Rectal smooth muscle tissue (tissue), 1 donor: ENCODE data around the gene C19orf47.

Experiments used
- H3K27ac ChIP-seq: one replicate; pipeline ENCODE4 v1.7.0; 2013; ENCODE audit warnings: low read depth, low read length, inconsistent platforms
- H3K27me3 ChIP-seq: one replicate; pipeline ENCODE4 v1.7.0; 2013; ENCODE audit warnings: low read length; ENCODE audit not compliant: control insufficient read depth, insufficient read depth
- H3K36me3 ChIP-seq: one replicate; pipeline ENCODE4 v1.7.0; 2013; ENCODE audit warnings: low read length; ENCODE audit not compliant: control insufficient read depth, insufficient read depth
- H3K4me1 ChIP-seq: one replicate; pipeline ENCODE4 v1.7.0; 2013; ENCODE audit warnings: low read length; ENCODE audit not compliant: control insufficient read depth, insufficient read depth
- H3K4me3 ChIP-seq: one replicate; pipeline ENCODE4 v1.7.0; 2013; ENCODE audit warnings: low read length
- H3K9ac ChIP-seq: one replicate; pipeline ENCODE4 v1.7.0; 2013; ENCODE audit warnings: low read length

Gene C19orf47

DNA sequence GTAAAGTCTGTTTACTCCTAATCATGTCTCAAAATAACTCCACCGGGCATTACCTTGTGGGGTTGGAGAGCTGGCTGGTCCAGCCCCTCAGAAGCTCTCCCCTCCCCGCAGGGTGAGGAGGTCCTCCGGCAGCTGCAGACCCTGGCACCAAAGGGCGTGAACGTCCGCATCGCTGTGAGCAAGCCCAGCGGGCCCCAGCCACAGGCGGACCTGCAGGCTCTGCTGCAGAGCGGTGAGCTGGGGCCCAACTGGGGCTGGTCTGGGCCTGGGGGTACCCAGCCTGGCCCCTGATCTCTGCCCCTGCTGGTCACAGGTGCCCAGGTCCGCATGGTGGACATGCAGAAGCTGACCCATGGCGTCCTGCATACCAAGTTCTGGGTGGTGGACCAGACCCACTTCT, 21.6 kb upstream of the C19orf47 start:
- H3K9ac ChIP-seq = no peak overlapping the region
- H3K36me3 ChIP-seq = peaks cover 22% of the 10 kb centered on the region
- no peaks in the 10 kb centered on the region for H3K27me3 ChIP-seq
- H3K4me1 ChIP-seq = no peaks in the 10 kb centered on the region
- H3K4me3 ChIP-seq = no peak overlapping the region
- H3K27ac ChIP-seq = no peak overlapping the region

DNA sequence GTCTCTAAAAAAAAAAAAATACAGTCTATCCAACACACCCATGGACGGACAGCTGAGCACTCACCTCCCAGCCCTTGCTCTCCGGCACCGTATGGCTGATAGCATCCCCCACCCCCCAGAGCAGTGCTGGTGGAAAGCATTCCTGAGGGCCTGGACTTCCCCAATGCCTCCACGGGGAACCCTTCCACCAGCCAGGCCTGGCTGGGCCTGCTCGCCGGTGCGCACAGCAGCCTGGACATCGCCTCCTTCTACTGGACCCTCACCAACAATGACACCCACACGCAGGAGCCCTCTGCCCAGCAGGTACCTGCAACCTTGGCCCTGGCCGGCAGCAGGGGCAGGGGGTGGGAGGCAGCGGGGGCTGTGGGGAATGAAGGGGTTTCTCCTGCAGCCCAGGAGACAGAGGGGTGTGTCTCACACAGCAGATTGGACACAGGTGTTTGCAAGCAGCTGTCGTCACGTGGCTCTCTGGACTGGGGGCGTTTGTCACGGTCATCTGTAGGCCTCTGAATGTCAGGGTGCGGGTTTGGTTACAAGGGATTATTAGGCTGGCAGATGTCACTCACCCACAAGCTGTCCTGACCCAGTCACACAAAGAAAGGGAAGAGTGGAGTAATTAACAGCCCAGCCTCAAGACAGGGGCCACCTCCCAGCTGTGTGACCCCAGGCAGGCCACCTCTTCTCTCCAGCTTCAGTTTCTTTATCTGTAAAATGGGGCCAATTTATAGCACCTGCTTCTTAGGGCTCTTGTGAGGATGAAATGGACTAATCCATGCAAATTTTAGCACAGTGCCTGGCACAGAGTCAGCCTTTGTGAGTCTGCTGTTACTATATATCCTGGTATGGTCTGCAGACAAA, 19.6 kb upstream of the C19orf47 start:
- H3K9ac ChIP-seq = no peak overlapping the region
- no peak overlapping the region for H3K4me3 ChIP-seq
- H3K27ac ChIP-seq = no peak overlapping the region
- peaks cover 16% of the 10 kb centered on the region for H3K36me3 ChIP-seq
- no peaks in the 10 kb centered on the region for H3K4me1 ChIP-seq
- no peaks in the 10 kb centered on the region for H3K27me3 ChIP-seq

DNA sequence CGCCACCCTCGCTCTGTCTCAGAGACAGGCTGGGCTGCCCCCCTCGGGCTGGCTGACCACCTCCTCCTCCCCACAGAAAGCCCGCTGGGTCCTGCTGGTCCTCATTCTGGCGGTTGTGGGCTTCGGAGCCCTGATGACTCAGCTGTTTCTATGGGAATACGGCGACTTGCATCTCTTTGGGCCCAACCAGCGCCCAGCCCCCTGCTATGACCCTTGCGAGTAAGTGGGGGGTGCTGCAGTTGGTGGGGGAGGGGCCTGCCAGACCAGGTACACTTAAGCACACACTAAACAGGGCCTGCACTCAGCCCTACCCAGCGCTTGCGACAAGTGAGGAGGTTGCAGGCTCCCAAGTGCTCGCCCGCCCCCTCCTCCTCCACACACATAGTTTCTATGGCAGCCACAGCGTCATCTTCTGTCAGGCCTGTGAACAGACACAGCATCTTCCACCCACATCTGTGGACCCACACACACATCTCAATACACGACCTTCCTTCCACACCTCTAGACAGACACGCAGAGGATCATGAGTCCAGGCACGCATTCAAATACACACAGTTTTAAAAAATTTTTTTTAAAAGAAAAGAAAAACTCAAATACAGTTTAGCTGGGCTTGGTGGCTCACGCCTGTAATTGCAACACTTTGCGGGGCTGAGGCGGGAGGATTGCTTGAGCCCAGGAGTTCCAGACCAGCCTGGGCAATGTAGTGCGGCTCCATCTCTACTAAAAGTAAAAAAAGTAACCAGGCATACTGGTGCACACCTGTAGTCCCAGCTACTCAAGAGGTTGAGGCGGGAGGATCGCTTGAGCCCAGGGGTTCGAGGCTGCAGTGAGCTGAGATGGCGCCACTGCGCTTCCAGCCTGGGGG, 18.7 kb upstream of the C19orf47 start:
- H3K27ac ChIP-seq = no peak overlapping the region
- H3K4me3 ChIP-seq = no peak overlapping the region
- no peak overlapping the region for H3K9ac ChIP-seq
- H3K36me3 ChIP-seq = peaks cover 12% of the 10 kb centered on the region
- no peaks in the 10 kb centered on the region for H3K4me1 ChIP-seq
- H3K27me3 ChIP-seq = no peaks in the 10 kb centered on the region

DNA sequence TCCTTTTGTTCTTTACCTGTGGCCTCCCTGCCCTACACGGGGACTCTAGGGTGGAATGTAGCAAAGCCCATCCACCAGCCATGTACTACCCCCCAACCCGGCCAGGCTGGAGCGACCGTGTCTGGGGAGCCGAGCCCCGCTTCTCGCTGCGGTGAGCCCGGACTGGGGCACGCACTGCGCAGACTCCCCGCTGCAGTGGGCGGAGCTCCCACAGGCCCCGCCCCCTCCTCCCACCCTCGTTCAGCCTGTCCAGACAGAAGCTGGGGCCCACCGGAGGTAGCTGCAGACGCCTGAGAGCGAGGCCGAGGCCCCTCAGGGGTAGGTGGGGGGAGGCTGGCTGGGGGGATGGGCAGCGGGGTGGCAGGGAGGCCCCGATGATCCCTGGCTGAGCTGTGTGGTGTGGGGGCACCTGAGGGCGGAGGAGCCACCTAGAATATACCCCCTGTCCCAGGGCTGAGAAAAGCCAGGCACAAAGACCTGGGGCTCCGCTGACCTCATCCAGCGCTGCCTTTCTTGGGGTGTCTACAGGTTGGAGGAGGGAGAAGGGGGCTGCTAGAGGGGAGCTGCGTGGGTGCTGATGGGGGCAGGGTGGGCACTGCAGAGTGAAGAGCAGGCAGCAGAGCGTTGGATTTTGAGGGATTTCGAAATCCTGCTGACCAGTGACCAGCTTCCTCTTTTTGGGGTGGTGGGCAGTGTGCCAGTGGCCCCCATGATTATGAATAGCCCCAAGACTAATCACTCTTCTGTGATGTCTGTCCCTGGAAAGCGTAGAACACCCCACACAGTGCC, 17.6 kb upstream of the C19orf47 start:
- H3K27me3 ChIP-seq = no peaks in the 10 kb centered on the region
- no peak overlapping the region for H3K9ac ChIP-seq
- peaks cover 9% of the 10 kb centered on the region for H3K36me3 ChIP-seq
- no peak overlapping the region for H3K27ac ChIP-seq
- H3K4me3 ChIP-seq = peak overlapping the region; percentile 55
- no peaks in the 10 kb centered on the region for H3K4me1 ChIP-seq

DNA sequence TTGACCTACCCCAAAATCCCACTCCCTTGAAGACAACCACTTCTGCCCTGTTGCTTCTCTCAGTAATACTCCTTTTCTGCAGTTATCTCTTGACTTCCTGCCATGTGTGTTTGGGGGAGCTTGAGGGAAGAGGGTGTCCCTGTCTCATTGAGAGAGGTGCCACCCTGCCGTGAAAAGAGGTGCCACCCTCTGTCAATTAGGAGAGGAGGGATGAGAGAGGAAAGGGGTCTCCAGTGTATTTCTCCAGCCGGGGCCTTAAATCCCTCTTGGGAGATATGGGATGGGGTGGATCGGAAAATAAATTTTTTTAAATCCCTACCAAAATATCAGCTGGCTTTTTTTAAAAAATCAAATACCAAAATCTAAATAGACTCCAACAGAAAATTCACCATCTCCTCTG, 16.8 kb upstream of the C19orf47 start:
- H3K4me3 ChIP-seq = no peak overlapping the region
- peaks cover 7% of the 10 kb centered on the region for H3K36me3 ChIP-seq
- H3K27me3 ChIP-seq = no peaks in the 10 kb centered on the region
- H3K4me1 ChIP-seq = no peaks in the 10 kb centered on the region
- H3K27ac ChIP-seq = no peak overlapping the region
- no peak overlapping the region for H3K9ac ChIP-seq

GRCh38 chr19:40363069-40363468, 14.9 kb upstream of the C19orf47 start:
- Histone ChIP-seq H3K9ac (no peak overlapping the region), H3K4me1 (no peaks in the 10 kb centered on the region), H3K27ac (no peak overlapping the region), H3K27me3 (no peaks in the 10 kb centered on the region), H3K36me3 (peaks cover 4% of the 10 kb centered on the region), H3K4me3 (no peak overlapping the region)

- Histone ChIP-seq H3K9ac (no peak overlapping the region), H3K27ac (no peak overlapping the region), H3K36me3 (no peaks in the 10 kb centered on the region), H3K4me1 (no peaks in the 10 kb centered on the region), H3K27me3 (no peaks in the 10 kb centered on the region), H3K4me3 (no peak overlapping the region)
Observed at GRCh38 chr19:40362160-40362559, 14.0 kb upstream of the C19orf47 start.

GRCh38 chr19:40360708-40361241, 12.6 kb upstream of the C19orf47 start:
- Histone ChIP-seq H3K27me3 (no peaks in the 10 kb centered on the region), H3K4me3 (no peak overlapping the region), H3K9ac (no peak overlapping the region), H3K4me1 (no peaks in the 10 kb centered on the region), H3K36me3 (no peaks in the 10 kb centered on the region), H3K27ac (no peak overlapping the region)

DNA sequence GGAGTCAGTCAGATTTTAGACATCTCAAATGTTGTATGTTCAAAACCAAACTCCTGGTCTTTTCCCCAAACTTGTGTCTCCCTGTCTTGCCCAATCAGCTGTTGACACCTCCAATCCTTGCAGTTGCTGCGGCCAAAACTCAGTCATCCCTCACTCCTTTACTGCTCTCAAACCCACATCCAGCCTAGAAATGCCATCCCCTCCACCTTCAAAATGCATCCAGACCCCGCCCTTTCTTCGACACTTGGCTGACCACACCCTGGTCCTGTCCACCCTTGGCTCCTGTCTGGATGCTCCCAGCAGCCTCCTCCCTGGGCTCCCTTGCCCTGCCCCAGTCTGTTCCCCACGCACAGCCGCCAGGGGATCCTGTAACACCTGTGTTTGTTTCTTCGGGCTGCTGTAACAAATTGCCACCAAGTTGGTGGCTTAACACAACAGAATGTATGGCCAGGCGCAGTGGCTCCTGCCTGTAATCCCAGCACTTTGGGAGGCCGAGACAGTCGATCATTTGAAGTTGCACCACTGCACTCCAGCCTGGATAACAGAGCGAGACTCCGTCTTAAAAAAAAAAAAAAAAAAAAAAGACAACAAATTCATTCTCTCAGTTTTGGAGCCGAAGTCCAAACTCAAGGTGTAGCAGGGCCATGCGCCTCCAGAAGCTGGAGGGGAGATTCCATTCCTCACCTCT, 12.0 kb upstream of the C19orf47 start:
- Histone ChIP-seq H3K9ac (no peak overlapping the region), H3K4me1 (no peaks in the 10 kb centered on the region), H3K4me3 (no peak overlapping the region), H3K27ac (no peak overlapping the region), H3K27me3 (no peaks in the 10 kb centered on the region), H3K36me3 (no peaks in the 10 kb centered on the region)

DNA sequence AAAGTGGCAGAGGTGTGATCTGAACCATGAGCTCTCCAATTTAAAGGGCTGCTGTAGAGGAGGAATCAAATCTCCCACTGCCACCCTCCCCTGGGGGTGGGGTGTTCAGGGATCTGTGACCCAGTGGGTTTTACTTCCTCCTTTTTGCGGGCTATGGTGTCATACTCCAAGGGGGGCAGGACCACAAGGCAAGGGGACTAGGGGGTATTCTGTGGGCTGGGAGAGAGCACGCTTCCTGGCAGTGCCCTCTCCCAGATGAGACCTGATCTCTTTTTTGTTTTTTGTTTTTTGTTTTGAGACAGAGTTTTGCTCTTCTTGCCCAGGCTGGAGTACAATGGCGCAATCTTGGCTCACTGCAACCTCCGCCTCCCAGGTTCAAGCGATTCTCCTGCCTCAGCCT, 10.6 kb upstream of the C19orf47 start:
- H3K36me3 ChIP-seq = no peaks in the 10 kb centered on the region
- H3K27me3 ChIP-seq = no peaks in the 10 kb centered on the region
- H3K27ac ChIP-seq = no peak overlapping the region
- no peak overlapping the region for H3K9ac ChIP-seq
- H3K4me3 ChIP-seq = no peak overlapping the region
- no peaks in the 10 kb centered on the region for H3K4me1 ChIP-seq

DNA sequence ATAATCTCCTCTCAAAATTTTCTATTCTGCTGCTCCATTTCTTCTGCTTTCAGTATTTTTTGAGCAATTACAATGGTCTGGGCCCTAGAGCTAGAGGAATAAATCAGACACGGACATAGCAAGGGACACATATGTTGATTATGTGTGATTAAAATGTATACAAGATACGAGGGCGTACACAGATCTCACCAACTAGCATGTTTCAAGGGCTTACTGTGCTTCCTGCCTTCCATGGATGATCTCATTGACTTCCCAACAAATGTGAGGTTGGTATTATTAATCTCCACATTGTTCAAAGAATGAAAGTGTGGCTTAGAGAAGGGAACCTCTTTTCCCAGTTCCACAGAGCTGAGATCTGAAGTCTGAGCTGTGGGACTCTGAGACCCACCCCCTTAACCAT, 9.4 kb upstream of the C19orf47 start:
- Histone ChIP-seq H3K27ac (no peak overlapping the region), H3K4me3 (no peak overlapping the region), H3K36me3 (no peaks in the 10 kb centered on the region), H3K9ac (no peak overlapping the region), H3K27me3 (no peaks in the 10 kb centered on the region), H3K4me1 (no peaks in the 10 kb centered on the region)
